Trophoblast cell (in vitro differentiated cells and primary cell): ENCODE results near the gene ANKRD16.

Source experiments
- DNase-seq, 2 donors: peaks; one replicate each; pipeline ENCODE4 v3.0.0-alpha.2; 2016
- H2AFZ ChIP-seq: 2 replicates; pipeline ENCODE4 v1.6.1; 2013; ENCODE audit warnings: low read length, moderate library complexity, mild to moderate bottlenecking; ENCODE audit not compliant: insufficient read depth, poor library complexity
- H2AK5ac ChIP-seq: 2 replicates; pipeline ENCODE4 v1.6.1; 2013; ENCODE audit warnings: mild to moderate bottlenecking, low read length
- H2BK120ac ChIP-seq: 2 replicates; pipeline ENCODE4 v1.6.1; 2013; ENCODE audit warnings: low read length, mild to moderate bottlenecking, moderate library complexity; ENCODE audit not compliant: insufficient read depth, poor library complexity
- H2BK12ac ChIP-seq: 2 replicates; pipeline ENCODE4 v1.6.1; 2013; ENCODE audit warnings: mild to moderate bottlenecking, low read length, moderate library complexity
- H2BK5ac ChIP-seq: 2 replicates; pipeline ENCODE4 v1.6.1; 2013; ENCODE audit warnings: low read length, low read depth, moderate library complexity, mild to moderate bottlenecking; ENCODE audit not compliant: poor library complexity
- H3K14ac ChIP-seq: 2 replicates; pipeline ENCODE4 v1.6.1; 2013; ENCODE audit warnings: mild to moderate bottlenecking, low read length
- H3K18ac ChIP-seq: 2 replicates; pipeline ENCODE4 v1.6.1; 2013; ENCODE audit warnings: mild to moderate bottlenecking, low read length
- H3K23ac ChIP-seq: 2 replicates; pipeline ENCODE4 v1.6.1; 2013; ENCODE audit warnings: low read length
- H3K27ac ChIP-seq: 2 replicates; pipeline ENCODE4 v1.5.1; 2013; ENCODE audit warnings: low read depth, mild to moderate bottlenecking, inconsistent platforms, low read length, moderate library complexity
- H3K27me3 ChIP-seq: 2 replicates; pipeline ENCODE4 v1.6.1; 2013; ENCODE audit warnings: inconsistent platforms, mild to moderate bottlenecking, low read length, moderate library complexity; ENCODE audit not compliant: insufficient read depth
- H3K36me3 ChIP-seq, 2 experiments: 1 replicate in 1 of 2; 2 replicates in 1 of 2; pipeline ENCODE4 v1.6.1; 2013; ENCODE audit warnings: low read length in 2 of 2, mild to moderate bottlenecking in 2 of 2, moderate library complexity in 1 of 2; ENCODE audit not compliant: insufficient read depth in 2 of 2, control insufficient read depth in 1 of 2
- H3K4ac ChIP-seq: 2 replicates; pipeline ENCODE4 v1.6.1; 2013; ENCODE audit warnings: low read depth, mild to moderate bottlenecking, low read length, moderate library complexity
- H3K4me1 ChIP-seq, 2 experiments: 1 replicate in 1 of 2; 2 replicates in 1 of 2; pipeline ENCODE4 v1.6.1; 2013; ENCODE audit warnings: low read length in 2 of 2, mild to moderate bottlenecking in 2 of 2, moderate library complexity in 1 of 2; ENCODE audit not compliant: insufficient read depth in 2 of 2, control insufficient read depth in 1 of 2
- H3K4me2 ChIP-seq: 2 replicates; pipeline ENCODE4 v1.6.1; 2013; ENCODE audit warnings: inconsistent platforms, mild to moderate bottlenecking, low read length, moderate library complexity
- H3K4me3 ChIP-seq: 2 replicates; pipeline ENCODE4 v1.5.1; 2013; ENCODE audit warnings: mild to moderate bottlenecking, low read depth, low read length, inconsistent platforms
- H3K79me1 ChIP-seq: one replicate; pipeline ENCODE4 v1.6.1; 2013; ENCODE audit warnings: low read length
- H3K79me2 ChIP-seq: 2 replicates; pipeline ENCODE4 v1.6.1; 2013; ENCODE audit warnings: low read length, mild to moderate bottlenecking; ENCODE audit not compliant: control insufficient read depth, insufficient read depth, poor library complexity
- H3K9ac ChIP-seq: 2 replicates; pipeline ENCODE4 v1.6.1; 2013; ENCODE audit warnings: mild to moderate bottlenecking, low read length
- H3K9me3 ChIP-seq: 2 replicates; pipeline ENCODE4 v1.6.1; 2013; ENCODE audit warnings: low read depth, mild to moderate bottlenecking, control low read depth, inconsistent platforms, low read length; ENCODE audit not compliant: insufficient read depth
- H4K12ac ChIP-seq: 2 replicates; pipeline ENCODE4 v1.6.1; 2013; ENCODE audit warnings: low read depth, mild to moderate bottlenecking, low read length, moderate library complexity
- H4K8ac ChIP-seq: 2 replicates; pipeline ENCODE4 v1.6.1; 2013; ENCODE audit warnings: low read depth, mild to moderate bottlenecking, low read length, moderate library complexity
- H4K91ac ChIP-seq: one replicate; pipeline ENCODE4 v1.6.1; 2013; ENCODE audit warnings: low read depth, mild to moderate bottlenecking, low read length, moderate library complexity
- WGBS: extraction: QIAGEN DNeasy Blood & Tissue Kit; methylation state at CpG from one replicate; pipeline ENCODE4 v1.1.7; 2013; ENCODE audit warnings: missing lambda C conversion rate; ENCODE audit not compliant: insufficient read length, insufficient coverage; ENCODE audit errors: extremely low coverage; 5-methylcytosine and 5-hydroxymethylcytosine counted together

Gene ANKRD16

DNA sequence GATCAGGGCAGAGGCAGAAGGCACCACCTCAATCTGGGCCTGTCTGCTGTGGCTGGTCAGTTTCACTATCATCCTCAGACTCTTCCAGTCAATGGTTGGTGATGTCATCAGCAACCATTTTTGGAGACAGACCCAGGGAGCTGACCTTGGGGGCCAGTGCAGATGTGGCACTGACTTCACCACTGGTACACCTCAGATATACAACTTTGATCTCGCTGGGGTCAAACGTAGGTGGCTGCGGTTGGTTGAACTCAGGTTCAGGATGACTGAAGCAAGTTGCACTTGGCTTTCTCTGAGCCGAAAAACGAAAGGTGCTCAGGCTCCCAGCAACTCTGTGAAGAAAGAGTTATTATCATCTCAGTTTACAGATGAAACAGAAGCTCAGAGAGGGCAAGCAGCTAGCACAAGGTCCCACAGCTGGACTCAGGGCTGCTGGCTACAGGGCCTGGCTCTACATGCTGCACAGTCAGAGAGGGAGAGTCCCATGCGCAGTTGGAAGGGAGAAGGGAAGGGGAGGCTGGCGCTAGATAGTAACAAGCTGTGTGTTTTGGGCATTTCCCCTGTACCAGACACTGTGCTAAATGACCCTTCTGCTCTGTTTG lies 27.2 kb downstream of the ANKRD16 start:
- no peak overlapping the region for H2AFZ ChIP-seq
- no peak overlapping the region for H2AK5ac ChIP-seq
- no peak overlapping the region for H4K8ac ChIP-seq
- H3K27me3 ChIP-seq, result no peaks in the 10 kb centered on the region
- WGBS, result no CpG with 5 or more reads among the region's 7 CpGs
- H3K9me3 ChIP-seq, result no peaks in the 10 kb centered on the region
- H3K4me3 ChIP-seq, result no peak overlapping the region
- no peaks in the 10 kb centered on the region for H3K79me1 ChIP-seq
- H3K23ac ChIP-seq, result no peak overlapping the region
- no peaks in the 10 kb centered on the region for H3K4me1 ChIP-seq
- H4K12ac ChIP-seq, result no peak overlapping the region
- H3K18ac ChIP-seq, result no peak overlapping the region
- H3K79me2 ChIP-seq, result no peaks in the 10 kb centered on the region
- no peak overlapping the region for H2BK120ac ChIP-seq
- peak in 1 of 2 donors; percentile 11 for DNase-seq
- no peak overlapping the region for H4K91ac ChIP-seq
- H3K4me2 ChIP-seq, result no peak overlapping the region
- H3K9ac ChIP-seq, result no peak overlapping the region
- H3K4ac ChIP-seq, result no peak overlapping the region
- no peak overlapping the region for H3K14ac ChIP-seq
- no peak overlapping the region for H3K27ac ChIP-seq
- H2BK5ac ChIP-seq, result no peak overlapping the region
- H3K36me3 ChIP-seq, result no peaks in the 10 kb centered on the region
- H2BK12ac ChIP-seq, result no peak overlapping the region

DNA sequence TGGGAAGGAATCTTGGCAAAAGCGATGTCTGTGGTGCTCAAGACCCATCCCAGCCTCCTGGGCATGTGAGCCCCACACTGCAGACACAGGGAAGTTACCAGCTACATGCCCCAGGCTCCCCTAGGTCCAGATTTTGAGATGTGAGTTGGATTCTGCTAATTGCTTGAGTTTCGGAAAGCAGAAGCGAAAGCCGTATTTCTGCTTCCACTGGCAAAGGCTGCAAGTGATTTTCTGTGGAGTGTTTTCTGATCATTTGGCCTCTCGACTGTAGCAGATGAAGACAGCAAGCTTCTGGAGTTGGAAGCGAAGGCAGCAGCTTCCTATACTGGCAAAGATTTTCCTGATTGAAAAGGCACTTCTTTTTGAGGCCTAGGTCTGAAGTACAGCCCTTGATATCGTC lies 29.6 kb downstream of the ANKRD16 start:
- H3K23ac ChIP-seq, result no peak overlapping the region

DNA sequence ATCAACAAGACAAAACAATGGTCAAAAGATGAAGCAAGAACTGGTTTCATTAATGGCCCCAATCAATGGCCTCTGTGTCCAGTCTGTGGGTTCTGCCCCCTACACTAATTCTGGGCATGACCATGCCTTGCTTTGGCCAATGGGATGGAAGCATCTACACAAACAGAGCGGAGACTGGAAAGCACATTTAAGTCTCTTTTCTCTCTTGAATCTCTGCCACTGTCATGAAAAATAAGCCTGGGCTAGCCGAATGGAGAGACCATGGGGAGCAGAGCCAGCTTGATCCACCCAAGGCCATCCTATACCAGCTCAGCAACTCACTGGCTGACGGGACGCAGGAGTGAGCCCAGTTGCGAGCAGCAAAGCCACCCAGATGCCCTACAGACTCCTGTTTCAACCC lies 30.9 kb downstream of the ANKRD16 start:
- H3K36me3 ChIP-seq, result no peaks in the 10 kb centered on the region
- no peak overlapping the region for H3K4me3 ChIP-seq
- no CpG with 5 or more reads among the region's 5 CpGs for WGBS
- H3K4ac ChIP-seq, result no peak overlapping the region
- DNase-seq, result no peak
- H2BK5ac ChIP-seq, result no peak overlapping the region
- no peak overlapping the region for H2AFZ ChIP-seq
- H4K12ac ChIP-seq, result no peak overlapping the region
- H3K4me2 ChIP-seq, result no peak overlapping the region
- H3K79me2 ChIP-seq, result no peaks in the 10 kb centered on the region
- H2BK120ac ChIP-seq, result no peak overlapping the region
- no peaks in the 10 kb centered on the region for H3K4me1 ChIP-seq
- H4K8ac ChIP-seq, result no peak overlapping the region
- H2BK12ac ChIP-seq, result no peak overlapping the region
- no peaks in the 10 kb centered on the region for H3K27me3 ChIP-seq
- no peak overlapping the region for H3K27ac ChIP-seq
- no peaks in the 10 kb centered on the region for H3K9me3 ChIP-seq
- no peak overlapping the region for H4K91ac ChIP-seq
- no peak overlapping the region for H2AK5ac ChIP-seq
- H3K79me1 ChIP-seq, result no peaks in the 10 kb centered on the region
- H3K23ac ChIP-seq, result no peak overlapping the region
- no peak overlapping the region for H3K14ac ChIP-seq
- no peak overlapping the region for H3K18ac ChIP-seq
- H3K9ac ChIP-seq, result no peak overlapping the region

More for the DNA sequence above, 29.6 kb downstream of the ANKRD16 start:
- Histone ChIP-seq H3K79me2 (no peaks in the 10 kb centered on the region), H3K4me1 (no peaks in the 10 kb centered on the region), H4K91ac (no peak overlapping the region), H3K9ac (no peak overlapping the region), H3K36me3 (no peaks in the 10 kb centered on the region), H3K4ac (no peak overlapping the region), H3K27ac (no peak overlapping the region), H3K18ac (no peak overlapping the region), H4K8ac (no peak overlapping the region), H3K9me3 (no peaks in the 10 kb centered on the region), H3K79me1 (no peaks in the 10 kb centered on the region), H2AK5ac (no peak overlapping the region), H3K27me3 (no peaks in the 10 kb centered on the region), H4K12ac (no peak overlapping the region), H3K4me2 (no peak overlapping the region), H3K4me3 (no peak overlapping the region), H2BK120ac (no peak overlapping the region), H2AFZ (no peak overlapping the region), H2BK12ac (no peak overlapping the region), H3K14ac (no peak overlapping the region), H2BK5ac (no peak overlapping the region)
- WGBS, result no CpG with 5 or more reads among the region's 7 CpGs
- no peak for DNase-seq

DNA sequence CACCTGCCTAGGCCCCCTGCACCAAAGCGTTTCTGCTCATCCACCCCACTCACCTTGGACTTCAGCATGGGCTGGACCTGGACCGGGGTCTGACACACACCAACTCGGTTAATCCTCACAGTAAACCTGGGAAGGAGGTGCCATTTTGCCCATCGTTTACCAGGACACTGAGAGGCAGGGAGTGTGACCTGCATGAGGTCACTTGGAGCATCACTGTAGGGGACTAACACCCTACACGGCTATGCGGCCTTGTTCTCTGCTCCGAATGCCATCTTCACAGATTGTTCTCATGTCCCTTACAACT lies 33.0 kb downstream of the ANKRD16 start:
- Histone ChIP-seq H3K79me1 (no peaks in the 10 kb centered on the region), H3K27me3 (no peaks in the 10 kb centered on the region), H4K91ac (no peak overlapping the region), H3K4me3 (no peak overlapping the region), H3K4ac (no peak overlapping the region), H4K8ac (no peak overlapping the region), H2BK12ac (no peak overlapping the region), H3K36me3 (no peaks in the 10 kb centered on the region), H3K9me3 (no peaks in the 10 kb centered on the region), H2AFZ (no peak overlapping the region), H3K27ac (no peak overlapping the region), H3K18ac (no peak overlapping the region), H3K79me2 (no peaks in the 10 kb centered on the region), H2BK120ac (no peak overlapping the region), H3K4me1 (no peaks in the 10 kb centered on the region), H3K14ac (no peak overlapping the region), H3K4me2 (no peak overlapping the region), H2AK5ac (no peak overlapping the region), H3K23ac (peak overlapping the region; percentile 67), H2BK5ac (no peak overlapping the region), H4K12ac (no peak overlapping the region), H3K9ac (no peak overlapping the region)
- DNase-seq, result no peak
- WGBS, result no CpG with 5 or more reads among the region's 7 CpGs
